NCI-H1105 treated with DMSO at 0.1 percent for 48 hours (cell line): ENCODE data around the gene RNF19B.

Experiments
- DNase-seq: peaks from one replicate; lab custom pipeline; 2025; lab: John Stamatoyannopoulos, UW

Gene RNF19B

GRCh38 chr1:32900371-32900955 lies 64.1 kb downstream of the RNF19B start:
- no peak for DNase-seq

DNA sequence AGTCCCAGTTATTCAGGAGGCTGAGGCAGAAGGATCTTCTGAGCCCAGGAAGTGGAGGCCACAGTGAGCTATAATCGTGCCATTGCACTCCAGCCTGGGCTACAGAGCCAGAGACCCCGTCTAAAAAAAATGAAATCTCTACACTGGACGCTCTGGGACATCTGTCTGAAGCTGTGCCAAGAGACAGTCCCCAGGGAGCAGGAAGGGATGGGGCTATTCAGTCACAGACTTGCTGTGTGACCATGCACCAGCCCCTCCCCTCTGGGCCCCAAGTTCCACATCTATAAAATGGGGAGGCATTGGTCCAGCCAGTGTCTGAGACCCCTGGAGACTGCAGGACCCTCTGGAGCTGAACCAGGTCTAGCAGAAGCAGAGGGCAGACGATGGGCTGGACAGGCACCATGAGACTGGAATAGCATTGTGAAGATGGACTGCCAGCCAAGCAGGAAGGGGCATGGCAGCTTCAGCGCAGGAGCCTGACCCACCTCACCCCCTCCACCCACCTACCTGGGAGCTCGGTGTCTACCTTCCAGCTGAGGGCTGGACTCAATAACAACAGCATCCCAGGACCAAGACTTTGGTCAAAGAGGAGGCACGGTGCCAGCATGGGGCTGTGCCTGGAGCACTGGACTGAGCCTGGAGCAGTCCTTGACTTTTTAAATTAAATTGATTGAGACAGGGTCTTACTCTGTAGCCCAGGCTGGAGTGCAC lies 64.9 kb downstream of the RNF19B start:
- DNase-seq = no peak

GRCh38 chr1:32898958-32899357 lies 65.7 kb downstream of the RNF19B start:
- no peak for DNase-seq

GRCh38 chr1:32898056-32898455 lies 66.6 kb downstream of the RNF19B start:
- DNase-seq = no peak

DNA sequence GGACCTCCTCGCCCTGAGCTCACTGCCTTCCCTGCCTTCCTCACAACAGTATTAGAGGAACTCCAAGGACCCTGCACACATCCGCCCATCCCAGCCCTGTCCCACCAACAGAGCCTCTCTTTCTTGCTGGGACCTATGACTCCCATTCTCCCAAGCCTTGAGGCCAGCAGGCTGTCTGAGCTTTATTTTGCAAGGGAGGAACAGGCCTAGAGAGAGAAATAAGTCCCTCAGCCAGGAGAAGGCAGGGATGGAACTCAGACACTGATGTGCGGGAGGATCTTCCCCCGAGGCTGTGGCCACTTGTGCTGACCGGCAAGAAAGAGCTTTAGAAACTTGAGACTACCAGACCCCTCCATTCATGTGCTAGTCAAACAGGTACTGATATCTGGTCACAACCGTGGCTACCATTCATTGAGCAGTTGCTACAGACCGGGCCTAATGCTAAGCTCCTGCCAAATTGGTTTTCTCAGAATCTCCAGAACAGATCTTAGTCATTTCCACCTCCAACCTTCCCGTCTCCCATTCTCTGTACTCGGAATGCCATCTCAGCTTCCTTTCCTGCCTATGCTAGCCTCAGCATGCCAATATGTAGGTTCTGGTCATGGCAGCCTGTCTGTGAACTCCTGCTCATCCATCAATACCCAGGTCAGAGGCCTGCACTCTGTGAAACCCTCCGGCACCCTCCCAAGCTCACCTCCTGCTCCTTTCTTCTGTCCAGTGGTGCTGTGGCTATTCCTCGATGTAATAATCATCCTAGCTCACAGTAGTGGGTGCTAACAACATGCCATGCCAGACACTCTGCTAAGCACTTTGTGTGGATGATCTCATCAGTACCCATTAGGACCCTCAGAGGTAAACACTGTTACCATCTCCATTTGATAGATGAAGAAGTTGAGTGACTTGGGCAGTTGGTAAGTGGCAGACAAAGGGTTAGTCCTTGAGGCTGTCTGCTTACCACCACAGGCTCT lies 67.2 kb downstream of the RNF19B start:
- no peak for DNase-seq

DNA sequence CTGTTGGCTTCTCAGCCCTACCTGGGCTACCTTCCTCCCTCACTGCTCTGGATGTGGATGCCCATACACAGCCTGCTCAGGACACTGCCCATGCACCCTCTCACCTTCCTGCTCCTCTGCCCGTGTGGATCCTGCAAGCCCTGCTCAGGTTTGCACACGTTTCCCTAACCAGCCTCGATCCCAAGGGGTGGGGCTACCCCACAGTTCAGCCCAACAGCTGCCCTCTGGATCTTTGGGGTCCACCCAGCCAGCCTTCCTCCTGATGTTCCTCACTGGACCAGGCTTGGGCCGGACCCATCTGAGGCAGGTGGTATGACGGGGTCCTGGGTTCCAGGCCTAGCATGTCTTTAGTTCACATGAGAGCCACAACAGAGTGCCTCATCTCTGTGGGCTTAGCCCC lies 68.2 kb downstream of the RNF19B start:
- DNase-seq = no peak

DNA sequence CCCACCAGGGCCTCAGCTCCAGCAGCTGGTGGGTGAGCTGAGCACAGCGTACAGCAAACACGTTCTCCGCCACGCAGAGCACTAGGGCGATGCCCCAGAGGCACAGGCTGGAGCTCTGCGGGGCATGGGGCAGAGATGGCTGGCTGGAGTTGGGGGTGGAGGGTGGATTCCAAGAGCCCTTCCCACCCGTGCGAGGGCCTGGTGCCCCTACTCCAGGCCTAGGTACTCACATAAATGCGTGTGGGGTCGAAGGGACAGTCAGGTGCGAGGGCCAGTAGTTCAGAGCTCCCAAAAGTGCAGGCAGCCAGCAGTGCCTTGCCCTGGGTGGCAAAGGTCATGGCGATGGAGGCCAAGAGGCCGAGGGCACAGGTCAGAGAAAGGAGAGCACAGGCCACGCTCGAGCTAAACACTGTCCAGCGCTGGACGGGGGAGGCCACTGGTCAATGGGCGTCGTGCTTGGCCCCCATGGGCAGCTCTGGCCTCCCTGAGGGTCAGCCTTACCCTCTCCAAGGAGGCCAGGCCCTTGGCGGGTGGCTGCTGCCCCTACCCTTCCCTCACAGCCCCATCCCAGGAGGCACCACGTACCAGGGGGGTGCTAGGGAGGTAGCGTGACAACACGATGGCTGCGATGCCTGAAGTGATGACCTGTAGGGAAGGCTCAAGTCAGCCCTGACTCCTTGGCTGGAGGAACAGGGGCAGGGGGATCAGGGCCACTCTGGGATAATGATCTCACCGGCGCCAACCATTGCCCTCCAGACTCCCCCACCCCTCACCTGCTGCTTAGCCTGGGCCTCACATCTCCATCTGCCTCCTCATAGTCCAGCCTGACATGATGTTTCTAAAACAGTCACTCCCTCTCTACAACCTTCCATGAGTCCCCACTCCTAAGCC lies 69.0 kb downstream of the RNF19B start:
- DNase-seq = no peak

DNA sequence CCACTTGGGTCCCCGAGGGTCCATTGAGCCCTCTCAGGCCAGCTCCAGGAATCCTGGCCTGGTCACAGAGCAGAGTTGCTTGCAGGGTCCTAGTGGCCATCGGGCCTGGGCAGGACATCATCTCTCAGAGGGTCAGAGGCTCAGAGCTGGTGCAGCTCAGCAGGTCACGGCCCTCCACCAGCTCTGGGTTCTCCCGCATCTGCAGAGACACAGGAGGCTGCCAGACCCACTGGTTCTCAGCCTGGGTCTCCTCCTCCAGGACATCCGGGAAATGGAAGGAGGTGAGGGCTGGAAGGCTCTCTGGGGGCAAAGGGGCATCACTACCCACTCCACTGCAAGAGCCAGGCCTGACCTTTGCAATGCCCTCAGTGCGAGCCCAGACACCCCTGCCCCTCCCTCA lies 69.9 kb downstream of the RNF19B start:
- DNase-seq = no peak

- DNase-seq = peak; percentile 42
These were observed 70.5 kb downstream of the RNF19B start for GRCh38 chr1:32894019-32894600.

GRCh38 chr1:32893198-32894018 lies 71.2 kb downstream of the RNF19B start:
- DNase-seq = peak; percentile 70

DNA sequence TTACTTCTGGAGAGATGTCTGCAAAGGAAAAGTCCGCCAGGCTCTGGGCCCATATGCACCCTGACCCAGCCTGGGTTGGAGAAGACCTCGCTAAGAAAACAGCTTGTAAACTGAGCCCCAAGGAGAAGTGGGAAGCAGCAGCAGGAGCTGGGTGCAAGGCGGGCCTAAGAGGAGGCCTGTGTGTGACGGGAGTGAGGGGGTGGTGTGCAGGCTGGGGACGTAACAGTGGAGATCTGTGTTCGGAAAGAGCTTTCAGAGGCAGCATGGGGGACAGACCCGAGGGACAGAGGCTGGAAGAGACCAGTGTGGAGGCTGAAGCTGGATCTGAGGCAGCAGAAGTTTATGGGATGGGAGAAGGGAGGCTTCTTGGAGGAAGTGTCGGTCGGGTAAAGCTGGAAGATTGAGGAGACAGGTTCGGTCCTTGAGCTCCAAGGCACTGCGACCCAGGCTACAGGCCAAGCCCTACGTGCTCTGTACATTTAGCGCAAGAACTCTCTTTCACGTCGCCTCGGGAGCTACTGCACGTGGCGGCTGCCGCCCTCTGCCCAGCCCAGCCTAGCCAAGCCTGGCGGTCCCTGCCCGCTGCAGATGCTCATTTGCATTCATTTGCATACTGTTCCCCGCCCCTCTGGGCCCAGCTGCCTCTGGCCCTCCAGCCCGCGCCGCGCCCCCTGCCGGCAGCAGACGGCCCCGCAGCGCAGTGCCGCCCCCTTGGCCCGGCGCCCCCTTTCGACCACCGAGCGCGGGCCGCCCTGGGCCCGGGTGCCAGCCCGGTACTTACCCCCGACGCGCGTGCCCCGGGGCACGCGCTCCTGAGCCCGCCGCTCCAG lies 72.0 kb downstream of the RNF19B start:
- peak; percentile 67 for DNase-seq

DNA sequence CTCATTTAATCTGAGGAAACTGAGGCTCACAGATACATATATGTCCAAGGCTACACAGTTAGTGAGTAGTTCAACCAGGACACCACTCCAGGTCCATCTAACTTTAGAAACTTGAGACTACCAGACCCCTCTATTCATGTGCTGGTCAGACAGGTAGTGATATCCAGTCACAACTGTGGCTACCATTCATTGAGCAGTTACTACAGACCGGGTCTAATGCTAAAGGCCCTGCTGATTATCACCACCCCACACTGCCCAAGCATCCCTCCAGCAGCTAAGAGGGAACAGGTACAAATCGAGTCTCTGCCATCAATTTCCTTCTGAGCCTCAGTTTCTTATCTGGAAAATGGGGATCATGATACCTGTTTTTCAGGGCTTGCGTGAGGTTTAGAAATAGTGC lies 73.0 kb downstream of the RNF19B start:
- no peak for DNase-seq

DNA sequence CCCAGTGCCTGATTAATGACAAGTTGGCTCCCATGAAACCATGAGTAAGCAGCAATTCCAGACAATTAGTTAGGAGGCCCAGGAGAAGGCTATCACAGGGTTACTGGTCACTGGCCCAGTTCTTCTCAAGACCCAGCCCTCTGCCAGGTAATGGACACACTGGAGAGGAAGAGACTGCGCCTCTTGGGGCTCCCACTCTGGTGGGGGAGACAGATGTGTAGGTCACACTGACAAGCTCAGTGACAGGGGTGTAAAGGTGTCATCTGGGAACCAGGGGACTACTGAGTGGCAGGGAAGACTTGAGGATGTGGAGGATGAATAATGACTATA lies 73.4 kb downstream of the RNF19B start:
- DNase-seq = no peak

DNA sequence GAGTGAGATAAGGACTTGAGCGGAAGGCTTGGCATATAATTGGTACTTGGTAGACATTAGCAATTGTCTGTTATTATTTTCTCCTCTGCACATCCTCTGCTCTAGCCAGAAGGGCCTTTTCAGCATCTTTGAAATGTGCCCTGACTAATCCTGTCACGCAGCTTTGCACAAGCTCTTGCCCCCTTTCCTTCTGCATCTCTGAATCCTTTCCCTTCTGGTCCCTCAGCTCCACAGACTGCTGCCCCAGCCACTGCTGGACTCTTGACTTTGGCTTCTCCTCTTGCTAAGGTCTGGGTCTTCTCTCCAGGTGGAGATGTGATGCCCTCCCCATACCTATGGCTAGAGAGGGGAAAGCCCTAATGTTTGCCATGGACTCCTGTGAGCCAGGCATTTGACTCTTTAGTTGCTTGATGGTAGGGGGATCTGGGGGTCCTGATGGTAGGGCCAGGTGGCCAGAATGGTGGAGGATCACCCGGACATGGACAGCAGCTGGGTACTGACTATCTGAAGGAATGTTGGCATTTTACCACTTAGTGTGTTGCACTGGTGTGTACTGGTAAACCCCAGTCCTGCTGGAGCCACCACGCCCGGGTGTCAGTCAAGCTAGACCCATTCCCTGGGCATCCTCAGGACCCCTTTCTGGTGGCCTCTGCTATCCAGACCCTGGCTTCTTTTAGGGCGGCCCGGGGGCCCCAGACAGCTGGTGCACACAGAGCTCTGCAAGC lies 73.9 kb downstream of the RNF19B start:
- DNase-seq = no peak

DNA sequence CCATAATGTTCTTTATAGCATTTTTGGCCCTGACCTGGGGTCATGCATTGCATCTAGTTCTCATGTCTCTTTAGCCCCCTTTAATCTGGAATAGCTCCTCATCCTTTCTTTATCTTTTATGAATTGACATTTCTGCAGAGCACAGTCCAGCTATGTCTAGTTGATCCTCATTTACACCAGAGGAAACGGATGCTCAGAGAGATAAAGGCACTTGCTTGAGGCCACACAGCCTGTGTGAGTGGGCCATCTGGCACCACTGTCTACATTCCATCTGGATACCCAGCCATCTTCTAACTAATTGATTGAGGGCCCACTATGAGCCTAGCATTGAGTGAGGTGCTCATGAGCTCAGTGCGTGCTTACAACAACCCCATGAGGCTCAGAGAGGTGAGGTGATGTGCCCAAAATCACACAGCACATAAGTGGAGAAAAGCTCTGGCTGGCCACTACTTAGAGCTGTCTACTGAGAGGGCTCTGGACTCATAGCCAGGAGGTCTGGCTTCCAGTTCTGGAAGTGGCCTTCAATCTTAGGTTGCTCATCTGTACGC lies 74.8 kb downstream of the RNF19B start:
- no peak for DNase-seq

DNA sequence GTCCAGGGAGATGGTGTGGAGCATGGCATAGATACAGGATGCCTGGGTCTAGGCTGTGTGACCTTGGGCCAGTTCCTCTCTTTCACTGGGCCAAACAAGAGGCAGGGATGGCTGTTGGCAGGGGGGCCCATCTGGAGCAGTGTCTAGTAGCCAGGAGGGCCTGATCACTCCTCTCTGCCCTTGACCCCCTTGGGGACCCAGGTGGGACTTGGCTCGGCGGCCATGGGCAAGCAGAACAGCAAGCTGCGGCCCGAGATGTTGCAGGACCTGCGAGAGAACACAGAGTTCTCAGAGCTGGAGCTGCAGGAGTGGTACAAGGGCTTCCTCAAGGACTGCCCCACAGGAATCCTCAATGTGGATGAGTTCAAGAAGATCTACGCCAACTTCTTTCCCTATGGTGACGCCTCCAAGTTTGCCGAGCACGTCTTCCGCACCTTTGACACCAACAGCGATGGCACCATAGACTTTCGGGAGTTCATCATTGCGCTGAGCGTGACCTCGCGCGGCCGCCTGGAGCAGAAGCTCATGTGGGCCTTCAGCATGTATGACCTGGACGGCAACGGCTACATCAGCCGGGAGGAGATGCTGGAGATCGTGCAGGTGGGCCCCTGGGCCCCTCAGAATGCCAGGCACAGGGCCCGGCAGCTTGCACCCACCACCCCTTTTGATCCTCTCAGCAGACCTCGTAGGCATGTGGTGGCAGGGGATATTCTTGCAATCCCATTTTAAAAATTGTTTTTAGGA lies 75.8 kb downstream of the RNF19B start:
- DNase-seq = no peak

DNA sequence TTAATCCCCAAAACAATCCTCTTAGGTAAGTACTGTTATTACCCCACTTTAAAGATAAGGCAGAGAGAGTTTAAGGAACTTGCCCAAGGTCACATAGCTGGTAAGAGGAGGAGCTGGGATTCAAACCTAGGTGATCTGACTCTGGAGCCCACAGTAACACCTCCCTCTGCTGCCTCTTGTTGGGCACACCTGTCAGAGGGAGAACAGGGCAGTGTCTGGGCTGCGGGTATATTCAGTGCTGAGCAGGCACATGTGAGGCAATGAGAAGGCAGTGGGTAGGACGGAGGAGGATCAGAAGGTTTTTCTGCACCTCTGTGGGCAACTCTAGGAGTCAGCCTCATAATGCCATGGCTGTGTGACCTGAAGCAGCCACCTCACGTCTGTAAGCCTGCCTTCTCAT lies 76.5 kb downstream of the RNF19B start:
- no peak for DNase-seq

DNA sequence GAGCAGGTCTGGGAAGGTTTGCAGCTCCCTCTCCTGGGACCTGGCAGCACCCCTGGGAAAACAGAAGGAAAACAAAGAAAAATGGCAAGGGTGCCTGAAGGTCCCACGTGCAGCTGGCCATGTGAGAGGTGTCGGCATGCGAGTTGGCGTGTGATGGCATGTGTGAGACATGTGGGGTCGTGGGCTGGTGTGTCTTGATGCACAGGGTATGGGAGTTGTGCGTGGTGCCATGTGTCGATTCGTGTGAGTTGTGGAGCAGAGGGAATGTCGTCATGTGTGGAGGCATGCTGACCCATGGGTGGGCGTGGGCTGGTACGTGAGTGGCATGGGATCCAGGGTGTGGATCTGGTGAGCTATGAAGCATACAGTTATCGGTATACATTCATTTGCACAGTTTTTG lies 77.0 kb downstream of the RNF19B start:
- DNase-seq = no peak
